Measurements from ENCODE around the gene RALGDS. TPM values are rescaled to one million over a fixed set of nuclear protein-coding genes. Genes with fewer than 3 reads are reported as not detected.

RALGDS gene
- polyA plus RNA-seq, 1 donor (not counting 4 experiments of a cell fraction or from before 2014, with no cell fraction given), result 22.6 TPM

DNA sequence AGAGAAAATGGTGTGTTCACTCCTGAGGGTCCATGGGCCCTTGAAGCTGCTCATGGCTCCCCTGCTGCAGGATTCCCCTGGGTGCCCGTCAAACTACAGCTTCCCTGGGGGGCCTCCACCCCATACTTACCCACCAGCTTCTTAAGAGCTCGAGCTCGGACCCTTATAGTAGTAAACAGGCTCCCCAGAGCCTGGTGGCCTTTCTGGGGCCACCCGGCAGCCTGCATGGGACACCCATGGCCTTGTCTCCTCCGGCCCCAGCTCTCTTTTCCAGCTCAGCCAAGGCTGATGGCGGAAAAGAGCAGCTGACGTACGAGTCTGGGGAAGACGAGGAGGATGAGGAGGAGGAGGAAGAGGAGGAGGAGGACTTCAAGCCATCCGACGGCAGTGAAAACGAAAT, 63.5 kb downstream of the RALGDS start:
- Histone ChIP-seq H3K79me2 (ENCODE audit: control insufficient read depth, insufficient read depth, low read length) (no peaks in the 10 kb centered on the region), H3K4me1 (ENCODE audit: control insufficient read depth, extremely low read depth, insufficient read depth, low read length) (peaks cover 34% of the 10 kb centered on the region), H3K27ac (ENCODE audit: control insufficient read depth, insufficient read depth, low read length) (no peak overlapping the region), H4K20me1 (ENCODE audit: control insufficient read depth, extremely low read depth, insufficient read depth, low read length) (no peaks in the 10 kb centered on the region), H2AFZ (ENCODE audit: control insufficient read depth, low read length) (no peak overlapping the region), H3K4me2 (ENCODE audit: control insufficient read depth, extremely low read depth, insufficient read depth, low read depth, low read length) (no peak overlapping the region), H3K9me1 (ENCODE audit: control insufficient read depth, extremely low read depth, insufficient read depth, low read length) (peaks cover 3% of the 10 kb centered on the region), H3K9me3 (ENCODE audit: control insufficient read depth, low read depth, low read length) (no peaks in the 10 kb centered on the region), H3K36me3 (ENCODE audit: control insufficient read depth in 2 of 2, extremely low read depth in 1 of 2, insufficient read depth in 2 of 2, low read length in 2 of 2) (peaks cover 0 to 16% of the 10 kb centered on the region in 2 experiments), H3K9ac (ENCODE audit: control insufficient read depth, extremely low read depth, insufficient read depth, low read length) (no peak overlapping the region), H3K27me3 (ENCODE audit: control insufficient read depth, extremely low read depth, insufficient read depth, low read length) (no peaks in the 10 kb centered on the region), H3K4me3 (ENCODE audit: control insufficient read depth in 2 of 3, extremely low read depth in 1 of 3, insufficient read depth in 2 of 3, low read depth in 1 of 3, low read length in 3 of 3) (no peak overlapping the region)
- TF ChIP-seq, protein P1, sequence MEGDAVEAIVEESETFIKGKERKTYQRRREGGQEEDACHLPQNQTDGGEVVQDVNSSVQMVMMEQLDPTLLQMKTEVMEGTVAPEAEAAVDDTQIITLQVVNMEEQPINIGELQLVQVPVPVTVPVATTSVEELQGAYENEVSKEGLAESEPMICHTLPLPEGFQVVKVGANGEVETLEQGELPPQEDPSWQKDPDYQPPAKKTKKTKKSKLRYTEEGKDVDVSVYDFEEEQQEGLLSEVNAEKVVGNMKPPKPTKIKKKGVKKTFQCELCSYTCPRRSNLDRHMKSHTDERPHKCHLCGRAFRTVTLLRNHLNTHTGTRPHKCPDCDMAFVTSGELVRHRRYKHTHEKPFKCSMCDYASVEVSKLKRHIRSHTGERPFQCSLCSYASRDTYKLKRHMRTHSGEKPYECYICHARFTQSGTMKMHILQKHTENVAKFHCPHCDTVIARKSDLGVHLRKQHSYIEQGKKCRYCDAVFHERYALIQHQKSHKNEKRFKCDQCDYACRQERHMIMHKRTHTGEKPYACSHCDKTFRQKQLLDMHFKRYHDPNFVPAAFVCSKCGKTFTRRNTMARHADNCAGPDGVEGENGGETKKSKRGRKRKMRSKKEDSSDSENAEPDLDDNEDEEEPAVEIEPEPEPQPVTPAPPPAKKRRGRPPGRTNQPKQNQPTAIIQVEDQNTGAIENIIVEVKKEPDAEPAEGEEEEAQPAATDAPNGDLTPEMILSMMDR (optimal IDR thresholded peaks at IDR 0.05 in 1 of 3, IDR thresholded peaks at IDR 0.05 in 1 of 3, conservative IDR thresholded peaks at IDR 0.05 in 1 of 3; ENCODE audit: extremely low read depth in 1 of 3, insufficient read depth in 2 of 3, low read length in 3 of 3), result no peak
- no peak for TF ChIP-seq EZH2 (IDR thresholded peaks at IDR 0.05; ENCODE audit: low read length)
- DNase-seq (ENCODE audit: low read depth, low spot score) (no peak), FAIRE-seq (no peak)
- dilution Hi-C loops (cut with MboI; ENCODE audit: extremely low pct_ligation_motif_present, low sequenced_read_pairs), result no loop called here

- peaks cover 3% of the 10 kb centered on the region for H3K9me1 ChIP-seq (ENCODE audit: control insufficient read depth, extremely low read depth, insufficient read depth, low read length)
- FAIRE-seq, result no peak
- peaks cover 1 to 18% of the 10 kb centered on the region in 2 experiments for H3K36me3 ChIP-seq (ENCODE audit: control insufficient read depth in 2 of 2, extremely low read depth in 1 of 2, insufficient read depth in 2 of 2, low read length in 2 of 2)
Observed at GRCh38 chr9:133057006-133057405, 64.0 kb downstream of the RALGDS start.

More at GRCh38 chr9:133057006-133057405, 64.0 kb downstream of the RALGDS start:
- Histone ChIP-seq H3K4me3 (ENCODE audit: control insufficient read depth in 2 of 3, extremely low read depth in 1 of 3, insufficient read depth in 2 of 3, low read depth in 1 of 3, low read length in 3 of 3) (no peak overlapping the region), H3K4me1 (ENCODE audit: control insufficient read depth, extremely low read depth, insufficient read depth, low read length) (peaks cover 34% of the 10 kb centered on the region), H2AFZ (ENCODE audit: control insufficient read depth, low read length) (no peak overlapping the region), H3K27ac (ENCODE audit: control insufficient read depth, insufficient read depth, low read length) (no peak overlapping the region), H3K4me2 (ENCODE audit: control insufficient read depth, extremely low read depth, insufficient read depth, low read depth, low read length) (no peak overlapping the region), H4K20me1 (ENCODE audit: control insufficient read depth, extremely low read depth, insufficient read depth, low read length) (no peaks in the 10 kb centered on the region), H3K9me3 (ENCODE audit: control insufficient read depth, low read depth, low read length) (no peaks in the 10 kb centered on the region), H3K27me3 (ENCODE audit: control insufficient read depth, extremely low read depth, insufficient read depth, low read length) (no peaks in the 10 kb centered on the region), H3K9ac (ENCODE audit: control insufficient read depth, extremely low read depth, insufficient read depth, low read length) (no peak overlapping the region), H3K79me2 (ENCODE audit: control insufficient read depth, insufficient read depth, low read length) (no peaks in the 10 kb centered on the region)
- TF ChIP-seq EZH2 (IDR thresholded peaks at IDR 0.05; ENCODE audit: low read length), result no peak
- TF ChIP-seq, protein P1 (optimal IDR thresholded peaks at IDR 0.05 in 1 of 3, IDR thresholded peaks at IDR 0.05 in 1 of 3, conservative IDR thresholded peaks at IDR 0.05 in 1 of 3; ENCODE audit: extremely low read depth in 1 of 3, insufficient read depth in 2 of 3, low read length in 3 of 3), result no peak
- no peak for DNase-seq (ENCODE audit: low read depth, low spot score)
- dilution Hi-C loops (cut with MboI; ENCODE audit: extremely low pct_ligation_motif_present, low sequenced_read_pairs), result no loop called here
